ENCODE results near the gene AHCYL2. TPM values are rescaled to one million over a fixed set of nuclear protein-coding genes. Genes with fewer than 3 reads are reported as not detected.

The AHCYL2 gene
- total and polyA plus RNA-seq, 2 of the 8 experiments (the other 6 are each of a cell fraction or from before 2014, with no cell fraction given), result 20.7 to 25.4 TPM

DNA sequence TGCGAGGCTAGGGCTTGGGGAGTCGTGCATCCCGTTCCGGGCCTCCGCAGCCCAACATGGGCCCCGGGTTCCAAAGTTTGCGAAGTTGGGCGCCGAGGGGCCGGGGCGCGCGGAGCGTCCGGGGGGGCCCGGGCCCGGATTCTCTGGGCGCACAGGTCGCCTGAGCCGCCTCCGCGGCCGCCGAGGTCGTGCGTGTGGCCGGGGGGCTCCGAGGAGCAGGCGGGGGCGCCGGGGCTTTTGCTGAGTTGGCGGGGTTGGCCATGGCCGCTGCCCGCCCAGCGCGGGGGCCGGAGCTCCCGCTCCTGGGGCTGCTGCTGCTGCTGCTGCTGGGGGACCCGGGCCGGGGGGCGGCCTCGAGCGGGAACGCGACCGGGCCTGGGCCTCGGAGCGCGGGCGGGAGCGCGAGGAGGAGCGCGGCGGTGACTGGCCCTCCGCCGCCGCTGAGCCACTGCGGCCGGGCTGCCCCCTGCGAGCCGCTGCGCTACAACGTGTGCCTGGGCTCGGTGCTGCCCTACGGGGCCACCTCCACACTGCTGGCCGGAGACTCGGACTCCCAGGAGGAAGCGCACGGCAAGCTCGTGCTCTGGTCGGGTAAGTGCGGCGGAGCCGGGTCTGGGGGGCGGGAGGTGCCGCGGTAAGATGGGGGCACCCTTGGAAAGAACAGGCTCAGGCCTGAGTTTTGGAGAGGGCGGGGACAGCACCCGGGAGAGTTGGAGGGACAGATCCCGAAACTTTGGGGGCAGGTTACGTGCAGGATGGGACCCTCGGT is 35.8 kb upstream of the AHCYL2 start (continued):
- TF ChIP-seq MAX (IDR thresholded peaks at IDR 0.05) (peak; percentile 51; the same call in 1 of the 2 replicates), TAF7 (optimal IDR thresholded peaks at IDR 0.05; ENCODE audit: borderline replicate concordance, low read depth, low read length) (peak; percentile 26), EZH2 (IDR thresholded peaks at IDR 0.05; ENCODE audit: low read depth, low read length, severe bottlenecking) (no peak), ATF3 (IDR thresholded peaks at IDR 0.05; ENCODE audit: insufficient read depth, low read depth, low read length) (no peak), GABPA (IDR thresholded peaks at IDR 0.05; ENCODE audit: borderline replicate concordance, insufficient read depth, low read length) (peak; percentile 33; the same call in 1 of the 2 replicates)
